HUES48 (cell line): ENCODE measurements around the gene CORO1C.
"Not testable (repeated sequence)": the region's sequence is repeated elsewhere in the genome, so short reads cannot be mapped to it uniquely, and the experiment has no call there.

ENCODE experiments used
- H3K27ac ChIP-seq: one replicate; pipeline ENCODE4 v1.7.0; 2013; ENCODE audit warnings: low read depth, low read length, inconsistent platforms
- H3K27me3 ChIP-seq: 2 replicates; pipeline ENCODE4 v1.6.1; 2013; ENCODE audit warnings: mild to moderate bottlenecking, low read length; ENCODE audit not compliant: control insufficient read depth, insufficient read depth
- H3K36me3 ChIP-seq: 2 replicates; pipeline ENCODE4 v1.6.1; 2013; ENCODE audit warnings: low read length; ENCODE audit not compliant: control insufficient read depth, insufficient read depth
- H3K4me1 ChIP-seq: 2 replicates; pipeline ENCODE4 v1.6.1; 2013; ENCODE audit warnings: mild to moderate bottlenecking, low read length; ENCODE audit not compliant: control insufficient read depth, insufficient read depth
- H3K4me3 ChIP-seq: 2 replicates; pipeline ENCODE4 v1.5.1; 2013; ENCODE audit warnings: mild to moderate bottlenecking, low read depth, low read length
- H3K9ac ChIP-seq: 2 replicates; pipeline ENCODE4 v1.6.1; 2013; ENCODE audit warnings: mild to moderate bottlenecking, low read depth, low read length, moderate library complexity
- H3K9me3 ChIP-seq: 2 replicates; pipeline ENCODE4 v1.6.1; 2013; ENCODE audit warnings: low read length; ENCODE audit not compliant: control insufficient read depth, insufficient read depth

CORO1C gene

DNA sequence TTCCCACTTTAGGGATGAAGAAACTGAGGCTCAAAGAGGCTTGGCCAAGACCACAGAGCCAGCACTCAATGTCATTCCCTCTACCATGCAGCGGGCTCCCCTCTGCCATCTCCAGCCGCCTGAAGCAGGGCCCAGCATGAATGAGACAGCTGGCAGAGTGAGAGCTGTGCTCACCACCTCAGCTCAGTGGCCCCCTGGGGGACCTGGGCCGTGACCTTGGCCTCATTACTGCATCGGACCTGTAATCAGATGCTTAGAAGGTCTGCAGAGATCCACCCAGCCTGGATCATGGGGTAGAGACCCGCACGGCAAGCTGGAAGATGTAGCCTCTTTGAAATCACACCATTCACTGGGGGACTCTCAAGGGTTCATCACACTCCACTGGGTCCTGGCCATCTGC lies 22.7 kb upstream of the CORO1C start:
- no peaks in the 10 kb centered on the region for H3K27me3 ChIP-seq
- H3K27ac ChIP-seq = no peak overlapping the region
- no peaks in the 10 kb centered on the region for H3K4me1 ChIP-seq
- no peaks in the 10 kb centered on the region for H3K9me3 ChIP-seq
- H3K9ac ChIP-seq = no peak overlapping the region
- no peaks in the 10 kb centered on the region for H3K36me3 ChIP-seq
- no peak overlapping the region for H3K4me3 ChIP-seq

GRCh38 chr12:108752387-108752786 lies 21.1 kb upstream of the CORO1C start:
- no peaks in the 10 kb centered on the region for H3K36me3 ChIP-seq
- no peak overlapping the region for H3K9ac ChIP-seq
- no peak overlapping the region for H3K27ac ChIP-seq
- no peak overlapping the region for H3K4me3 ChIP-seq
- H3K27me3 ChIP-seq = no peaks in the 10 kb centered on the region
- H3K4me1 ChIP-seq = no peaks in the 10 kb centered on the region
- H3K9me3 ChIP-seq = no peaks in the 10 kb centered on the region

GRCh38 chr12:108751821-108752220 lies 20.5 kb upstream of the CORO1C start:
- Histone ChIP-seq H3K27me3 (no peaks in the 10 kb centered on the region), H3K4me1 (no peaks in the 10 kb centered on the region), H3K36me3 (no peaks in the 10 kb centered on the region), H3K9ac (no peak overlapping the region), H3K9me3 (no peaks in the 10 kb centered on the region), H3K27ac (no peak overlapping the region), H3K4me3 (no peak overlapping the region)

GRCh38 chr12:108751003-108751402 lies 19.7 kb upstream of the CORO1C start:
- not testable (repeated sequence) for H3K27ac ChIP-seq, H3K36me3 ChIP-seq, H3K27me3 ChIP-seq, H3K9ac ChIP-seq, H3K4me3 ChIP-seq, H3K9me3 ChIP-seq, H3K4me1 ChIP-seq

DNA sequence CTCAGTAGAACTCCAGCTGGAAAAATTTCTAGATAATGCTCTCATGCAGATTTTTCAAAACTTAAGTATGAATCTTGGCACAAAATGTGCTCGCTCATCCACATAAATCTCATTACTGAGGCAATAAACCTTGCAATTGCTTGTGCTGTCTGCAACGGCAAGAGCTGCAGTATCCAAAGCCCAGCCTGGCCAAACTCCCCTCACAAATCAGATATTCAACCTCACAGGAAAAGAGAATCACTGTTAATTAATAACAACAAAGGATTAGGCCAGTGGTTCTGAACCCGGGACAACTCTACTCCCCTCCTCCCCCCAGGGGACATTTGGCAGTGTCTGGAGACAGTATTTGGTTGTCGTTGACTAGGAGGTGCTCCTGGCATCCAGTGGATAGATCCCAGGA lies 19.2 kb upstream of the CORO1C start:
- no peaks in the 10 kb centered on the region for H3K9me3 ChIP-seq
- no peak overlapping the region for H3K9ac ChIP-seq
- H3K27ac ChIP-seq = no peak overlapping the region
- no peak overlapping the region for H3K4me3 ChIP-seq
- no peaks in the 10 kb centered on the region for H3K4me1 ChIP-seq
- no peaks in the 10 kb centered on the region for H3K36me3 ChIP-seq
- no peaks in the 10 kb centered on the region for H3K27me3 ChIP-seq

GRCh38 chr12:108747563-108747962 lies 16.2 kb upstream of the CORO1C start:
- Histone ChIP-seq H3K9me3 (no peaks in the 10 kb centered on the region), H3K4me3 (no peak overlapping the region), H3K4me1 (no peaks in the 10 kb centered on the region), H3K9ac (no peak overlapping the region), H3K27me3 (no peaks in the 10 kb centered on the region), H3K36me3 (no peaks in the 10 kb centered on the region), H3K27ac (no peak overlapping the region)

DNA sequence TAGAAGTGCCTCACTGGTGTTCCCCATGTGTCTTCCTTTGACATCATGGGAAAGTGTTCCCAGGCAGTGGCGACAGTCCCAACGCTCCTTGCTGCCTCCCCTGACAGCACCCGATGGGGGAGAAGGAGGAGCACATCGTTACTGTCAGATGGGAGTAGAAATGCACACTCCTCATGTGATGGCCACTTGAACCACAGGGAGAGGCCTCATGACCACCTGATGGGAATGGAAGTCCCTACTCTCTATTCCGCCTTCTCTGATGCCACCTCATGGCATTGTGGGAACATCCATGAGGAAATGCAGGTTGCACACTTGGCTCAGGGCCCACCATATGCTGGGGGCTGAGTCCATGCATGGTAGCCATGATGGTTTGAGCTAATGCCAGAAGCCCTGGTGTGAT lies 14.3 kb upstream of the CORO1C start:
- H3K4me1 ChIP-seq = no peaks in the 10 kb centered on the region
- H3K27me3 ChIP-seq = no peaks in the 10 kb centered on the region
- H3K27ac ChIP-seq = no peak overlapping the region
- no peaks in the 10 kb centered on the region for H3K36me3 ChIP-seq
- H3K9ac ChIP-seq = no peak overlapping the region
- no peak overlapping the region for H3K4me3 ChIP-seq
- no peaks in the 10 kb centered on the region for H3K9me3 ChIP-seq

- Histone ChIP-seq H3K9me3 (no peaks in the 10 kb centered on the region), H3K27me3 (no peaks in the 10 kb centered on the region), H3K9ac (no peak overlapping the region), H3K27ac (no peak overlapping the region), H3K4me1 (no peaks in the 10 kb centered on the region), H3K36me3 (no peaks in the 10 kb centered on the region), H3K4me3 (no peak overlapping the region)
Observed at GRCh38 chr12:108744021-108744897, 12.9 kb upstream of the CORO1C start.

DNA sequence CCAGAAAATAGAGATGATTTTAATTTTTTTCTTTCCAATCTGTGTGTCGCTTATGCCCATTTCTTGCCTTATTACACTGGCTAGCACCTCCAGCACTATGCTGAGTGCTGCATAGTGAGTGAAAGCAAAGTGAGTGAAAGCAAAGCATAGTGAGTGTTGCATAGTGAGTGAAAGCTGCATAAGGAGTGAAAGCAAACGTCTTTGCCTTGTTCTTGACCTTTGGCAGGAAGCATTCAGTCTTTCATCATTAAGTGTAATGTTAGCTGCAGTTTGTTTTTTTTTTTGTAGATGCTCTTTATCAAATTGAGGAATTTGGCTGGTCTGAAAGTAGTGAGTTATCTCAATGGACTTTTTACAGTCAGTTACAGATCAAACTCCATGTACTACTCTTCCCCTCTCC lies 6.9 kb upstream of the CORO1C start:
- no peaks in the 10 kb centered on the region for H3K36me3 ChIP-seq
- H3K4me1 ChIP-seq = no peaks in the 10 kb centered on the region
- no peaks in the 10 kb centered on the region for H3K9me3 ChIP-seq
- H3K9ac ChIP-seq = no peak overlapping the region
- H3K27ac ChIP-seq = no peak overlapping the region
- no peak overlapping the region for H3K4me3 ChIP-seq
- no peaks in the 10 kb centered on the region for H3K27me3 ChIP-seq

GRCh38 chr12:108735855-108736254 lies 4.5 kb upstream of the CORO1C start:
- Histone ChIP-seq H3K36me3 (no peaks in the 10 kb centered on the region), H3K9ac (no peak overlapping the region), H3K4me3 (no peak overlapping the region), H3K4me1 (peaks cover 8% of the 10 kb centered on the region), H3K27me3 (no peaks in the 10 kb centered on the region), H3K27ac (no peak overlapping the region), H3K9me3 (no peaks in the 10 kb centered on the region)

GRCh38 chr12:108734200-108734906 lies 3.0 kb upstream of the CORO1C start:
- Histone ChIP-seq H3K27ac (peak overlapping the region; percentile 35), H3K4me1 (peaks cover 14% of the 10 kb centered on the region), H3K36me3 (no peaks in the 10 kb centered on the region), H3K27me3 (no peaks in the 10 kb centered on the region), H3K4me3 (no peak overlapping the region), H3K9me3 (no peaks in the 10 kb centered on the region), H3K9ac (no peak overlapping the region)
